Endothelial cell of umbilical vein (primary cell): ENCODE results near the gene STPG3. TPM values are rescaled to one million over a fixed set of nuclear protein-coding genes. Genes with fewer than 3 reads are reported as not detected.

Source experiments
- BruUV-seq: library from RNA; stranded (reverse); fragments of 400-500 nt; replicated peaks from 2 replicates; lab custom pipeline; 2021; lab: Mats Ljungman, UMichigan
- CTCF ChIA-PET: fragments of 300-600, 350-600 bp; sonication (Branson Sonifier 250); formaldehyde crosslinking; loops from one replicate; lab custom pipeline; 2021; ENCODE audit warnings: antibody characterized with exemption, inconsistent platforms; lab: Charles Lee
- POLR2A ChIA-PET: fragments of 300-600, 350-600 bp; sonication (Branson Sonifier 250); formaldehyde crosslinking; loops from one replicate; lab custom pipeline; 2021; ENCODE audit warnings: antibody characterized with exemption, inconsistent platforms; lab: Charles Lee
- DNase-seq: peaks from one replicate; pipeline ENCODE4 v3.0.0-alpha.2; 2011; ENCODE audit warnings: low read depth, low spot score
- FAIRE-seq: peaks from 2 replicates; lab custom pipeline; 2011; peaks lifted over from hg19 to GRCh38; lab: Jason Lieb, UNC
- H2AFZ ChIP-seq: 2 replicates; pipeline ENCODE4 v1.6.0; 2012; ENCODE audit warnings: low read depth, low read length, control low read depth, inconsistent platforms
- H3K27ac ChIP-seq: 2 replicates; pipeline ENCODE4 v1.5.1; 2011; ENCODE audit warnings: low read depth, mild to moderate bottlenecking, control low read depth, low read length, moderate library complexity; ENCODE audit not compliant: insufficient read depth
- H3K27me3 ChIP-seq, 2 experiments: 2 replicates each; pipeline versions ENCODE4 v1.6.0 to v1.6.1; 2011; ENCODE audit warnings: low read length in 2 of 2, mixed read lengths in 1 of 2; ENCODE audit not compliant: control insufficient read depth in 2 of 2, insufficient read depth in 2 of 2
- H3K36me3 ChIP-seq, 2 experiments: 2 replicates in 1 of 2; 3 replicates in 1 of 2; pipeline ENCODE4 v1.5.1; 2011; ENCODE audit warnings: low read length in 2 of 2, mild to moderate bottlenecking in 1 of 2, moderate library complexity in 1 of 2; ENCODE audit not compliant: control insufficient read depth in 2 of 2, insufficient read depth in 2 of 2; ENCODE audit errors: extremely low read depth in 1 of 2
- H3K4me1 ChIP-seq: 3 replicates; pipeline ENCODE4 v1.5.1; 2011; ENCODE audit warnings: mild to moderate bottlenecking, low read length; ENCODE audit not compliant: control insufficient read depth, insufficient read depth; ENCODE audit errors: extremely low read depth
- H3K4me2 ChIP-seq: 2 replicates; pipeline ENCODE4 v1.6.1; 2011; ENCODE audit warnings: low read length, control low read depth, mixed read lengths; ENCODE audit not compliant: insufficient read depth
- H3K4me3 ChIP-seq, 3 experiments: fragments of 200-600 bp in 1 of 3; sonication (generic), shearing (Covaris generic) in 1 of 3; replicated peaks in 1 of 3; 2 replicates each; pipeline ENCODE4 v1.5.1; 2011 to 2016; ENCODE audit warnings: control low read depth in 3 of 3, low read length in 3 of 3, mild to moderate bottlenecking in 2 of 3, inconsistent platforms in 1 of 3, low read depth in 1 of 3, moderate library complexity in 1 of 3; ENCODE audit not compliant: insufficient read depth in 1 of 3
- H3K79me2 ChIP-seq: 2 replicates; pipeline ENCODE4 v1.6.0; 2012; ENCODE audit warnings: low read length, inconsistent platforms; ENCODE audit not compliant: control insufficient read depth, insufficient read depth
- H3K9ac ChIP-seq: replicated peaks from 2 replicates; pipeline ENCODE3; 2011; ENCODE audit warnings: low read length, control low read depth; ENCODE audit not compliant: insufficient read depth; ENCODE audit errors: extremely low read depth
- H3K9me1 ChIP-seq: replicated peaks from 3 replicates; pipeline ENCODE4 v1.6.0; 2011; ENCODE audit warnings: mild to moderate bottlenecking, low read length; ENCODE audit not compliant: control insufficient read depth, insufficient read depth; ENCODE audit errors: extremely low read depth
- H3K9me3 ChIP-seq: replicated peaks from 2 replicates; pipeline ENCODE4 v1.5.1; 2012; ENCODE audit warnings: low read length, inconsistent platforms; ENCODE audit not compliant: control insufficient read depth, insufficient read depth
- H4K20me1 ChIP-seq: replicated peaks from 2 replicates; pipeline ENCODE3; 2011; ENCODE audit warnings: mild to moderate bottlenecking, low read length; ENCODE audit not compliant: control insufficient read depth, insufficient read depth; ENCODE audit errors: extremely low read depth
- EZH2 ChIP-seq: IDR thresholded peaks from 2 replicates; pipeline ENCODE4 v1.6.1; 2012; ENCODE audit warnings: borderline replicate concordance, low read depth, mild to moderate bottlenecking, moderate library complexity, low read length, inconsistent platforms; ENCODE audit not compliant: severe bottlenecking
- FOS ChIP-seq: IDR thresholded peaks from 2 replicates; pipeline ENCODE4 v1.6.1; 2011; ENCODE audit warnings: mild to moderate bottlenecking, low read length, moderate library complexity, borderline replicate concordance; ENCODE audit not compliant: insufficient read depth
- GATA2 ChIP-seq: IDR thresholded peaks from 2 replicates; pipeline ENCODE4 v1.7.0; 2011; ENCODE audit warnings: low read depth, mild to moderate bottlenecking, moderate library complexity, mixed read lengths, low read length; ENCODE audit not compliant: insufficient read length, insufficient read depth
- JUN ChIP-seq: IDR thresholded peaks from 2 replicates; pipeline ENCODE4 v1.6.1; 2011; ENCODE audit warnings: borderline replicate concordance, low read depth; ENCODE audit not compliant: insufficient read length, insufficient read depth
- MYC ChIP-seq: IDR thresholded peaks from one replicate; pipeline ENCODE4 v1.6.1; 2011; ENCODE audit warnings: mild to moderate bottlenecking, low read depth, low read length
- POLR2A ChIP-seq: IDR thresholded peaks from 2 replicates; pipeline ENCODE4 v1.6.1; 2012; ENCODE audit warnings: low read depth, mild to moderate bottlenecking, control low read depth, low read length
- POLR2AphosphoS5 ChIP-seq: IDR thresholded peaks from 2 replicates; pipeline ENCODE4 v1.6.1; 2012; ENCODE audit warnings: low read depth, mild to moderate bottlenecking, control low read depth, low read length, moderate library complexity; ENCODE audit not compliant: insufficient read depth
- dilution Hi-C: fragments of 300-500 bp; cut with MboI; formaldehyde crosslinking; loops from one replicate; pipeline ENCODE4 v1.15.0; 2019; ENCODE audit warnings: low sequenced_read_pairs; ENCODE audit not compliant: extremely low pct_ligation_motif_present
- intact Hi-C: fragments of 100-400 bp; cut with micrococcal nuclease; formaldehyde crosslinking; loops from one replicate; pipeline ENCODE4 v1.10.0; 2022
- polyA plus RNA-seq, 4 experiments: library from polyadenylated mRNA; depleted of rRNA in 3 of 4; stranded (reverse) in 3 of 4; unstranded in 1 of 4; fragments of >200 nt; gene quantifications; 2 replicates each; pipeline versions ENCODE4 v1.2.1 to v1.2.3, GENCODE V29; 2011 to 2012; ENCODE audit warnings: missing spikeins in 1 of 4
- total RNA-seq: library from RNA; stranded (reverse); gene quantifications from 2 replicates; pipeline ENCODE4 v1.2.3, GENCODE V29; 2021
- TF ChIP-seq, protein P1 (sequence below), 2 donors: IDR thresholded peaks; 1 replicate in 1 of 2; 2 replicates in 1 of 2; pipeline ENCODE4 v1.5.1; 2011; ENCODE audit warnings: low read length in 2 of 2, mild to moderate bottlenecking in 2 of 2, moderate library complexity in 2 of 2, control low read depth in 1 of 2, inconsistent platforms in 1 of 2, low read depth in 1 of 2; ENCODE audit not compliant: insufficient read depth in 1 of 2; ENCODE audit errors: extremely low read depth in 1 of 2
- TF ChIP-seq, protein P2 (sequence below): IDR thresholded peaks from 2 replicates; pipeline ENCODE4 v1.6.1; 2011; ENCODE audit not compliant: insufficient read depth, insufficient read length

STPG3 gene
- total and polyA plus RNA-seq, 2 donors (not counting 3 experiments of a cell fraction or from before 2014, with no cell fraction given): not detected

DNA sequence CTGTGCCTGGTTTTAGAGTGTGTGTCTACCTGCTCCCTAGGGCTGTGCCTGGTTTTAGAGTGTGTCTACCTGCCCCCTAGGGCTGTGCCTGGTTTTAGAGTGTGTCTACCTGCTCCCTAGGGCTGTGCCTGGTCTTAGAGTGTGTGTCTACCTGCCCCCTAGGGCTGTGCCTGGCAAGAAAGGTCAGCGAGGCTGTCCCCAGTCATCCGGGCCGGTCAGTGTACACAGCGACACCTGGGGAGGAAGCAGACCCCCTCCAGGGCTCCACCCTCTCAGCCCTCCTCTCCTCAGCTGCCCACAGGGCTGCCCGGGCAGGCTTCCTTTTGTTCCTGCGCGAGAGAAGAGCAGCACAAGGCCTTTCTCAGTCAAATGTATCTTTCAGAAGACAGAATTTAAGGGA, 46.9 kb downstream of the STPG3 start:
- Histone ChIP-seq H3K4me1 (peaks cover 49% of the 10 kb centered on the region), H3K27ac (peak overlapping the region; percentile 93), H3K9me3 (no peaks in the 10 kb centered on the region), H3K79me2 (peaks cover 26% of the 10 kb centered on the region), H3K9ac (peak overlapping the region; percentile 62), H3K27me3 (no peaks in the 10 kb centered on the region), H3K4me3 (peak overlapping the region in 1 of 3 experiments; percentile 2), H3K36me3 (no peaks in the 10 kb centered on the region), H3K9me1 (no peaks in the 10 kb centered on the region), H3K4me2 (peak overlapping the region; percentile 38), H4K20me1 (no peaks in the 10 kb centered on the region), H2AFZ (no peak overlapping the region)
- TF ChIP-seq, protein P1, sequence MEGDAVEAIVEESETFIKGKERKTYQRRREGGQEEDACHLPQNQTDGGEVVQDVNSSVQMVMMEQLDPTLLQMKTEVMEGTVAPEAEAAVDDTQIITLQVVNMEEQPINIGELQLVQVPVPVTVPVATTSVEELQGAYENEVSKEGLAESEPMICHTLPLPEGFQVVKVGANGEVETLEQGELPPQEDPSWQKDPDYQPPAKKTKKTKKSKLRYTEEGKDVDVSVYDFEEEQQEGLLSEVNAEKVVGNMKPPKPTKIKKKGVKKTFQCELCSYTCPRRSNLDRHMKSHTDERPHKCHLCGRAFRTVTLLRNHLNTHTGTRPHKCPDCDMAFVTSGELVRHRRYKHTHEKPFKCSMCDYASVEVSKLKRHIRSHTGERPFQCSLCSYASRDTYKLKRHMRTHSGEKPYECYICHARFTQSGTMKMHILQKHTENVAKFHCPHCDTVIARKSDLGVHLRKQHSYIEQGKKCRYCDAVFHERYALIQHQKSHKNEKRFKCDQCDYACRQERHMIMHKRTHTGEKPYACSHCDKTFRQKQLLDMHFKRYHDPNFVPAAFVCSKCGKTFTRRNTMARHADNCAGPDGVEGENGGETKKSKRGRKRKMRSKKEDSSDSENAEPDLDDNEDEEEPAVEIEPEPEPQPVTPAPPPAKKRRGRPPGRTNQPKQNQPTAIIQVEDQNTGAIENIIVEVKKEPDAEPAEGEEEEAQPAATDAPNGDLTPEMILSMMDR (IDR thresholded peaks at IDR 0.05; ENCODE audit: extremely low read depth in 1 of 2, insufficient read depth in 1 of 2, low read depth in 1 of 2, low read length in 2 of 2): no peak
- TF ChIP-seq JUN (no peak), EZH2 (no peak), POLR2AphosphoS5 (no peak), FOS (no peak), MYC (no peak), POLR2A (no peak), GATA2 (no peak)
- TF ChIP-seq, protein P2, sequence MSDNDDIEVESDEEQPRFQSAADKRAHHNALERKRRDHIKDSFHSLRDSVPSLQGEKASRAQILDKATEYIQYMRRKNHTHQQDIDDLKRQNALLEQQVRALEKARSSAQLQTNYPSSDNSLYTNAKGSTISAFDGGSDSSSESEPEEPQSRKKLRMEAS: no peak
- ChIA-PET POLR2A (interaction anchor here (1.5 kb wide), 1 partner anchor 57 kb away, joined by 3 read pairs; the partner anchor contains the start of gene TUBB4B), CTCF (interaction anchor here (1.1 to 2.8 kb wide), 6 partner anchors 11 to 269 kb away, joined by 3 to 20 read pairs (median 4); partner anchors contain the start of genes EXD3 and NOXA1)
- DNase-seq (no peak), FAIRE-seq (peak; percentile 48)
- intact Hi-C loops: loop anchor here (2.0 kb wide), 1 partner anchor 57 kb away; no protein-coding TSS in a partner anchor
- no TSS peak for BruUV-seq
- dilution Hi-C loops: no loop called here
